GM12872 (cell line): ENCODE measurements around the gene SLC7A4.

Source experiments
- CTCF ChIP-seq: IDR thresholded peaks from 3 replicates; pipeline ENCODE4 v1.5.1; 2011; ENCODE audit warnings: low read depth, mild to moderate bottlenecking, low read length, moderate library complexity; ENCODE audit not compliant: insufficient read depth

The SLC7A4 gene

GRCh38 chr22:20992056-20992442 is 40.3 kb downstream of the SLC7A4 start:
- TF ChIP-seq CTCF = no peak

GRCh38 chr22:20991252-20992055 is 40.9 kb downstream of the SLC7A4 start:
- TF ChIP-seq CTCF = no peak

- TF ChIP-seq CTCF = no peak
Measured at GRCh38 chr22:20990184-20991180, 41.9 kb downstream of the SLC7A4 start.

DNA sequence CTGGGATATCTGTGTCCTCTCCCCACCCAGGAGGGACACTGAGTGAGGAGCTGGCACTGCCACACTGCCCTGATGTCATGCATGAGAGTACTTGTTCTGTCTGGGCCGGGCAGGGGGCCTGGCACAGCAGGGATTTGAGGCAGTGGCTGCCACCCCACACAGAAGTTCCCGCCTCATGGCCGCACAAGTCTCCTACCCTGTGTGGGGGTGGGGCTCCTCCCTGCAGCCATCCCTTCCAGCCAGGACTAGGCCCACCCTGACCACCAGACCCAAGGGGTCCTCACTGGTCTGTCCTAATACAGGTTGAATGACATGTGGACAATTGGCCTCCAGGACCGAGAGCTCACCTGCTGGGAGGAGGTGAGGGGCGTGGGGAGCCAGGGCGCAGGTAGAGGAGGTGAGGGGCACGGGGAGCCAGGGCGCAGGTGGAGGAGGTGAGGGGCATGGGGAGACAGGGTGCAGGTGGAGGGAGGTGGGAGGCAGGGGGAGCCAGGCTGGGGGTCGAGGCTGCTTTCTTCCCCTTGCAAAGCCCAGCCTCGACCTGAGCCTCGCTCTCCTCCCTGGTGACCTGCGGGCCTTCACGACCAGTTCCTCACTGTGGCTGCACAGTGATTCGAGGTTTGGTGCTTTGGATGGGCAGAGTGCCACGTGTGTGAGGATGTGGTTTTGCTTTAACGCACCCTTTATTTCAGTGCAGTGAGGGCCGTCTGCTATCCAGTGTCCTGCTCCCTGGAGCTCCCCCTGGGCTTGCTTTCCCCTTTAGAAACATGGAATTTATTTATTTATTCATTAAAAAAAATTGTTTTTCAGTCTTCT is 42.8 kb downstream of the SLC7A4 start:
- no peak for TF ChIP-seq CTCF

- no peak for TF ChIP-seq CTCF
Measured at GRCh38 chr22:20988573-20989322, 43.6 kb downstream of the SLC7A4 start.

DNA sequence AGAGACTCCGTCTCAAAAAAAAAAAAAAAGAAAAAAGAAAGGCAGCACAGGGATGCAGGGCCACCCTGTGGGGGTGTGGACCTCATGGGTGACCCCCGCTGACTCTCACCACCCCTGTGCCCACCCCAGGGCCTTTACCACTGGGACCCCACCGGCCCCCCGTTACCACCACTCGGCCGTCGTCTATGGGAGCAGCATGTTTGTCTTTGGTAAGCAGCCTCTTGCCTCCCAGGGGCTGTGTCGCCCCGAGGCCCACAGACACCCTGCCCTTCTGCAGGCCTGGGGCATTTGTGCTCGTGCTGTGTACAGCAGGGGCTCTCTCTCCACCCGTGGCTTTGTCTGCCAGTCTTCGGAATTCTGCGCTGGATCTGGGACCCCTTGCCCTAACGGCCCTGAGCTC is 45.0 kb downstream of the SLC7A4 start:
- TF ChIP-seq CTCF = no peak
